OCI-LY1 (cell line): ENCODE results near the gene RASL10A.

ENCODE experiments used
- H2AFZ ChIP-seq: fragments of 200-600 bp; sonication (generic), shearing (Covaris generic); 2 replicates; pipeline ENCODE4 v1.6.0; 2014; ENCODE audit warnings: antibody characterized with exemption, mild to moderate bottlenecking, low read length
- H3F3A ChIP-seq: fragments of 200-600 bp; sonication (generic), shearing (Covaris generic); 2 replicates; pipeline ENCODE4 v1.6.0; 2014; ENCODE audit warnings: mild to moderate bottlenecking, antibody characterized with exemption, low read length, moderate library complexity; ENCODE audit not compliant: insufficient read depth
- H3K27ac ChIP-seq: fragments of 200-600 bp; sonication (generic); 2 replicates; pipeline ENCODE4 v1.5.1; 2014; ENCODE audit warnings: low read length, mixed run types, mild to moderate bottlenecking, low read depth; ENCODE audit not compliant: poor library complexity, severe bottlenecking
- H3K27me3 ChIP-seq: fragments of 200-600 bp; sonication (generic); 2 replicates; pipeline ENCODE4 v1.6.0; 2014; ENCODE audit warnings: antibody characterized with exemption, mild to moderate bottlenecking, low read length, moderate library complexity; ENCODE audit not compliant: insufficient read depth
- H3K36me3 ChIP-seq: fragments of 200-600 bp; sonication (generic); 2 replicates; pipeline ENCODE4 v1.6.1; 2014; ENCODE audit warnings: mild to moderate bottlenecking, antibody characterized with exemption, low read length, moderate library complexity, mixed read lengths; ENCODE audit not compliant: insufficient read depth
- H3K4me1 ChIP-seq: fragments of 200-600 bp; sonication (generic); 2 replicates; pipeline ENCODE4 v1.5.1; 2014; ENCODE audit warnings: mild to moderate bottlenecking, low read length, moderate library complexity; ENCODE audit not compliant: insufficient read depth, severe bottlenecking
- H3K4me2 ChIP-seq: fragments of 200-600 bp; sonication (generic), shearing (Covaris generic); 2 replicates; pipeline ENCODE4 v1.6.1; 2014; ENCODE audit warnings: low read length
- H3K4me3 ChIP-seq: fragments of 200-600 bp; sonication (generic); 2 replicates; pipeline ENCODE4 v1.5.1; 2014; ENCODE audit warnings: low read length, low read depth, mild to moderate bottlenecking, mixed read lengths; ENCODE audit not compliant: poor library complexity, severe bottlenecking
- H3K79me2 ChIP-seq: fragments of 200-600 bp; shearing (Covaris generic); 2 replicates; pipeline ENCODE4 v1.6.1; 2016; ENCODE audit warnings: mixed run types, low read length, mixed read lengths; ENCODE audit not compliant: insufficient read depth
- H3K9ac ChIP-seq: fragments of 200-600 bp; sonication (generic), shearing (Covaris generic); 2 replicates; pipeline ENCODE4 v1.6.1; 2014; ENCODE audit warnings: mild to moderate bottlenecking, low read length, mixed read lengths
- H3K9me2 ChIP-seq: fragments of 200-600 bp; sonication (generic), shearing (Covaris generic); 2 replicates; pipeline ENCODE4 v1.6.1; 2014; ENCODE audit warnings: low read depth, mild to moderate bottlenecking, low read length, mixed read lengths
- H3K9me3 ChIP-seq: fragments of 200-600 bp; shearing (Covaris generic); 2 replicates; pipeline ENCODE4 v1.6.1; 2014; ENCODE audit warnings: low read length, mixed read lengths
- H4K20me1 ChIP-seq: fragments of 200-600 bp; sonication (generic), shearing (Covaris generic); 2 replicates; pipeline ENCODE4 v1.6.0; 2016; ENCODE audit warnings: mild to moderate bottlenecking, low read length; ENCODE audit not compliant: insufficient read depth
- CTCF ChIP-seq: fragments of 200-600 bp; sonication (generic), shearing (Covaris generic); IDR thresholded peaks from 2 replicates; pipeline ENCODE4 v1.5.1; 2017; ENCODE audit warnings: mild to moderate bottlenecking, antibody characterized with exemption, low read length, moderate library complexity, mixed read lengths
- EZH2 ChIP-seq: fragments of 200-600 bp; sonication (generic), shearing (Covaris generic); IDR thresholded peaks from 2 replicates; pipeline ENCODE4 v1.8.0; 2017; ENCODE audit warnings: borderline replicate concordance, mixed run types, mild to moderate bottlenecking, antibody characterized with exemption, low read length, moderate library complexity, mixed read lengths

RASL10A gene

DNA sequence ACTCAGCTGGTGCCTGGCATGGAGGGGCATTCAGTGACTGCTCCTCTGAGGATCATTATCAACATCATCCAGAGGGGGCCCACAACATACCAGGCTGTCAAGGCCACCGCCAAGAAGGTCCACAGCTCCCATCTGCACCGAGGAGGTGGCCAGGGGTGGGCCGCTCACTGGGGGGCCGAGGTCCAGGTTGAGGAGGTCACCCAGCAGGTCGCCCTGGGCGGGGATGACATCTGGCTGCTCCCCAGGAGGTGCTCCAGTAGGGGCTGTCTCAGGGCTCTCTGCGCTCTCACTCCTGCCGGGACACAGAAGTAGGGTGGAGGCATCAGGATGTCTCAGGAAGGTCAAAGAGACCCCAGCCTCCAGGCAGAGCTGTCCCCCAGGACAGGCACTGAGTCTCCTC, 25.1 kb upstream of the RASL10A start:
- no peaks in the 10 kb centered on the region for H3K9me2 ChIP-seq
- H3K4me2 ChIP-seq = no peak overlapping the region
- no peak overlapping the region for H3K4me3 ChIP-seq
- H4K20me1 ChIP-seq = no peaks in the 10 kb centered on the region
- no peak overlapping the region for H3K27ac ChIP-seq
- no peak overlapping the region for H3K9ac ChIP-seq
- H2AFZ ChIP-seq = no peak overlapping the region
- H3K9me3 ChIP-seq = no peaks in the 10 kb centered on the region
- TF ChIP-seq EZH2 (no peak), CTCF (no peak)
- H3K4me1 ChIP-seq = no peaks in the 10 kb centered on the region
- H3K79me2 ChIP-seq = no peaks in the 10 kb centered on the region
- H3K36me3 ChIP-seq = peaks cover 92% of the 10 kb centered on the region
- H3K27me3 ChIP-seq = no peaks in the 10 kb centered on the region
- no peaks in the 10 kb centered on the region for H3F3A ChIP-seq

- Histone ChIP-seq H3K4me3 (no peak overlapping the region), H4K20me1 (no peaks in the 10 kb centered on the region), H3K9ac (no peak overlapping the region), H3K27ac (no peak overlapping the region), H3K79me2 (no peaks in the 10 kb centered on the region), H3K4me2 (no peak overlapping the region), H3K36me3 (peaks cover 96% of the 10 kb centered on the region), H3K27me3 (no peaks in the 10 kb centered on the region), H3K9me2 (no peaks in the 10 kb centered on the region), H2AFZ (no peak overlapping the region), H3F3A (no peaks in the 10 kb centered on the region), H3K4me1 (no peaks in the 10 kb centered on the region), H3K9me3 (no peaks in the 10 kb centered on the region)
- no peak for TF ChIP-seq EZH2
- no peak for TF ChIP-seq CTCF
Observed at GRCh38 chr22:29339381-29340235, 24.1 kb upstream of the RASL10A start.

- no peak overlapping the region for H3K4me3 ChIP-seq
- no peaks in the 10 kb centered on the region for H3K4me1 ChIP-seq
- no peaks in the 10 kb centered on the region for H3K9me2 ChIP-seq
- no peaks in the 10 kb centered on the region for H3K9me3 ChIP-seq
- no peak overlapping the region for H3K27ac ChIP-seq
- peaks cover 96% of the 10 kb centered on the region for H3K36me3 ChIP-seq
- H3F3A ChIP-seq = no peaks in the 10 kb centered on the region
- H3K79me2 ChIP-seq = no peaks in the 10 kb centered on the region
- no peak overlapping the region for H3K4me2 ChIP-seq
- no peaks in the 10 kb centered on the region for H4K20me1 ChIP-seq
- no peaks in the 10 kb centered on the region for H3K27me3 ChIP-seq
- H3K9ac ChIP-seq = no peak overlapping the region
- no peak for TF ChIP-seq CTCF
- TF ChIP-seq EZH2 = no peak
- H2AFZ ChIP-seq = no peak overlapping the region
Observed at GRCh38 chr22:29338398-29338797, 22.9 kb upstream of the RASL10A start.
